RWPE1 (cell line): Measurements from ENCODE around the gene ARRB2.
A peak's percentile ranks its signal among the peaks of the same experiment; 100 is the strongest.
"Not testable (repeated sequence)": the region's sequence is repeated elsewhere in the genome, so short reads cannot be mapped to it uniquely, and the experiment has no call there.

Source experiments
- CTCF ChIA-PET: fragments of 350-600 bp; sonication (Branson Sonifier 250); formaldehyde crosslinking; extraction: SDS; loops from one replicate; lab custom pipeline; 2021; lab: Yijun Ruan, JAX
- POLR2A ChIA-PET: fragments of 400-600 bp; formaldehyde crosslinking; extraction: SDS; loops from one replicate; lab custom pipeline; 2020; ENCODE audit warnings: antibody characterized with exemption; ENCODE audit not compliant: low non-redundant PET; lab: Yijun Ruan, JAX
- DNase-seq: peaks from one replicate; pipeline ENCODE4 v3.0.0; 2012; ENCODE audit warnings: low spot score
- H3K27ac ChIP-seq: fragments of 450-650 bp; 2 replicates; pipeline ENCODE4 v1.5.1; 2017
- TF ChIP-seq, protein P1 (sequence below): fragments of 450-650 bp; conservative IDR thresholded peaks from 2 replicates; pipeline ENCODE4 v1.5.1; 2017; ENCODE audit warnings: low read depth, mild to moderate bottlenecking

The ARRB2 gene

DNA sequence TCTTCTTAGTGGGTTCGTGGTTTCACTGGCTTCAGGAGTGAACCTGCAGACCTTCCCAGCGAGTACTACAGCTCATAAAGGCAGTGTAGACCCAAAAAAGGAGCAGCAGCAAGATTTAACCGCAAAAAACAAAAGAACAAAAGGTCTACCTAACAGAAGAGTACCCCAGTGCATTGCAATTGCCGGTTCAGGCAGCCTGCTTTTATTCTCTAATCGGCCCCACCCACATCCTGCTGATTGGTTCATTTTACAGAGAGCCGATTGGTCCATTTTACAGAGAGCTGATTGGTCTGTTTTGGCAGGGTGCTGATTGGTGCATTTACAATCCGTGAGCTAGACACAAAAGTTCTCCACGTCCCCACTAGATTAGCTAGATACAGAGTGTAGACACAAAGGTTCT lies 2.0 kb upstream of the ARRB2 start:
- ChIA-PET CTCF (interaction anchor here (2.7 kb wide), 1 partner anchor 81 kb away, joined by 19 read pairs; no protein-coding TSS in a partner anchor), POLR2A (no interaction called here)
- DNase-seq: no peak
- H3K27ac ChIP-seq: peak overlapping the region; percentile 93
- TF ChIP-seq, protein P1, sequence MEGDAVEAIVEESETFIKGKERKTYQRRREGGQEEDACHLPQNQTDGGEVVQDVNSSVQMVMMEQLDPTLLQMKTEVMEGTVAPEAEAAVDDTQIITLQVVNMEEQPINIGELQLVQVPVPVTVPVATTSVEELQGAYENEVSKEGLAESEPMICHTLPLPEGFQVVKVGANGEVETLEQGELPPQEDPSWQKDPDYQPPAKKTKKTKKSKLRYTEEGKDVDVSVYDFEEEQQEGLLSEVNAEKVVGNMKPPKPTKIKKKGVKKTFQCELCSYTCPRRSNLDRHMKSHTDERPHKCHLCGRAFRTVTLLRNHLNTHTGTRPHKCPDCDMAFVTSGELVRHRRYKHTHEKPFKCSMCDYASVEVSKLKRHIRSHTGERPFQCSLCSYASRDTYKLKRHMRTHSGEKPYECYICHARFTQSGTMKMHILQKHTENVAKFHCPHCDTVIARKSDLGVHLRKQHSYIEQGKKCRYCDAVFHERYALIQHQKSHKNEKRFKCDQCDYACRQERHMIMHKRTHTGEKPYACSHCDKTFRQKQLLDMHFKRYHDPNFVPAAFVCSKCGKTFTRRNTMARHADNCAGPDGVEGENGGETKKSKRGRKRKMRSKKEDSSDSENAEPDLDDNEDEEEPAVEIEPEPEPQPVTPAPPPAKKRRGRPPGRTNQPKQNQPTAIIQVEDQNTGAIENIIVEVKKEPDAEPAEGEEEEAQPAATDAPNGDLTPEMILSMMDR: no peak

DNA sequence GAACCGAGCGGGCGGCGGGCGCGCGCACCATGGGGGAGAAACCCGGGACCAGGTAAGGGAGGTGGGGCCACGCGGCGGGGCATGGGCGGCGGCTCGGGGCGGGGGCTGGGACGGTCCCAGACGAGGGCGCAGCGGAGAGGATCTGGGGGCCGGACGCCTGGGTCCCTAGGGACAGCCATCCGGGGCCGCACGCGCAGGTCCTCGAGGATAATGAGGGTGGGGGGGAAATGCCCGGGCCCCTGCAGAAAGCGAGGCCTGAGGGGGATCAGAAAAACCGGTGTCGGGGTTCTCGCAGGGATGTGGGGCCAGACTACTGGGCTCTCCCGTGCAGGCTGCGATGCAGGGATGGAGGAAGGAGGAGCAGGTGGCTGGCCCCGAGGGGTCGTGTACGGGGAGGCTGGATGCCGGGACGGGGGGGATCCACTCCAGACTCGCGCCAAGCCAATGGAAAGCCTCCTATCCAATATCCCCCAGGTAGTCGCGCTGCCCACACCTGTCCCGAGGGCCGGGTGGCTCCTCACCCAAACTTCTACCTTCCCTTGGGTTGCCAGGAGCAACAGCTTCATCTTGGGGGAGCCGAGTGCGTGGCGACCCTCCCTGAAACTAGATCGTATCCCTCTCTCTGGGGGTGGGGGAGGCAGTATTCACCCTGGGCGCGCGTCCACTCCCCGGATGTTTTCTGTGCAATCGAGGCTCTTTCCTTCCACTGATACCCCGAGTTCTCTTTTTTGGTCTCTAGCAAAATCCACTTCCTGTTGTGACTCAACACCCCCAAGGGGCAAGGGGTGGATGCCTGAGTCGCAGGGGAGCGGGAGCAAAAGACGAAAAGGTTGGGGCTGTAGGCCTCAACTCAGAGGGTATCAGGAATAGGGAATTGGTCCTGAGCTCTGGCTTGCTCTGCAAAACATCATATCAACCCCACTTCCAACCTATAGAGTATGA lies 532 bp downstream of the ARRB2 start:
- TF ChIP-seq, protein P1: no peak
- ChIA-PET POLR2A (interaction anchor here (0.9 kb wide), 1 partner anchor 179 kb away, joined by 4 read pairs; no protein-coding TSS in a partner anchor), CTCF (interaction anchor here (0.5 to 2.7 kb wide), 6 partner anchors 28 to 198 kb away, joined by 3 to 19 read pairs (median 3); partner anchors contain the start of gene ZMYND15)
- no peak for DNase-seq
- peak overlapping the region; percentile 93 for H3K27ac ChIP-seq

GRCh38 chr17:4711661-4712181 lies 1.3 kb downstream of the ARRB2 start:
- peak overlapping the region; percentile 93 for H3K27ac ChIP-seq
- POLR2A ChIA-PET: no interaction called here
- CTCF ChIA-PET: interaction anchor here (0.6 kb wide), 1 partner anchor 316 kb away, joined by 3 read pairs; no protein-coding TSS in a partner anchor
- TF ChIP-seq, protein P1: no peak
- no peak for DNase-seq

- DNase-seq: no peak
- H3K27ac ChIP-seq: peak overlapping the region; percentile 93; the same call in 1 of the 2 replicates
- ChIA-PET POLR2A (no interaction called here), CTCF (interaction anchor here (0.6 kb wide), 1 partner anchor 316 kb away, joined by 3 read pairs; no protein-coding TSS in a partner anchor)
- TF ChIP-seq, protein P1: no peak
These were observed 2.1 kb downstream of the ARRB2 start for GRCh38 chr17:4712526-4712925.

- not testable (repeated sequence) for DNase-seq
- H3K27ac ChIP-seq: 0 out of 2 replicates have a peak overlapping the region, but pooled peaks have one; percentile 17
- ChIA-PET POLR2A (interaction anchor here (0.6 kb wide), 1 partner anchor 143 kb away, joined by 4 read pairs; no protein-coding TSS in a partner anchor), CTCF (interaction anchor here (0.5 to 0.6 kb wide), 2 partner anchors 77 to 477 kb away, joined by 4 to 5 read pairs; partner anchors contain the start of gene ZNF594)
These were observed 4.1 kb downstream of the ARRB2 start for GRCh38 chr17:4714340-4715062.

DNA sequence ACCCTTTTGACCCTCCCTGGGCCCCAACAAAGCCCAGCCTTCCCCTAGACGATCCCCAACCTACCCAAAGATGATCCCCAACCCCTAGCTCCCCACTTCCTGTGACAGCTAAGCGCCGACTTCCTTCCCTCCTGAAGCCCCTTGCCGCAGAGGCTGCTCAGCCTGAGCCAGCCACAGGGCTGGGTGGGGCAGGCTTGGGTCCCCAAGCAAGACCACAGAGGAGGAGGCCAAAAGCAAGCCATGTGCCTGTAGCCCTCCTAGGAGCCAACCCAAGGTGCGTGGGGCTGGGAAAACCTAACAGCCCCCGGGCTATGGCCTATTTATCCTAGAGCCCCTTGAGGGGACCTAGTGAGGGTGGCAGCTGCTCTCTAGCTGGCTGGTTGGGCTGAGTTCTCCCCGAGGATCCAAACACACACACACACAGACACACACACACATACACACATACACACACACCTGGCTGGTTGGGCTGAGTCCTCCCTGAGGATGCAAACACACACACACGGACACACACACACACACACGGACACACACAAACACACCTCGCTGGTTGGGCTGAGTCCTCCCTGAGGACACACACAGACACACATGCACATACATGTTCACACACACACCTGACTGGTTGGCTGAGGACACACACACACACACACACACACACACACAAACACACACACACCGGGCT lies 4.8 kb downstream of the ARRB2 start:
- ChIA-PET POLR2A (no interaction called here), CTCF (interaction anchor here (0.6 kb wide), 1 partner anchor 76 kb away, joined by 5 read pairs; no protein-coding TSS in a partner anchor)
- H3K27ac ChIP-seq: peak overlapping the region; percentile 17; the same call in 1 of the 2 replicates
- TF ChIP-seq, protein P1: no peak
- DNase-seq: no peak
